Measurements from ENCODE around the gene ATXN1. TPM values are rescaled to one million over a fixed set of nuclear protein-coding genes. Genes with fewer than 3 reads are reported as not detected.
"Not testable (repeated sequence)": the region's sequence is repeated elsewhere in the genome, so short reads cannot be mapped to it uniquely, and the experiment has no call there.

ATXN1 gene
- total RNA-seq, 1 experiment from 2014 or later, result 13.4 TPM

DNA sequence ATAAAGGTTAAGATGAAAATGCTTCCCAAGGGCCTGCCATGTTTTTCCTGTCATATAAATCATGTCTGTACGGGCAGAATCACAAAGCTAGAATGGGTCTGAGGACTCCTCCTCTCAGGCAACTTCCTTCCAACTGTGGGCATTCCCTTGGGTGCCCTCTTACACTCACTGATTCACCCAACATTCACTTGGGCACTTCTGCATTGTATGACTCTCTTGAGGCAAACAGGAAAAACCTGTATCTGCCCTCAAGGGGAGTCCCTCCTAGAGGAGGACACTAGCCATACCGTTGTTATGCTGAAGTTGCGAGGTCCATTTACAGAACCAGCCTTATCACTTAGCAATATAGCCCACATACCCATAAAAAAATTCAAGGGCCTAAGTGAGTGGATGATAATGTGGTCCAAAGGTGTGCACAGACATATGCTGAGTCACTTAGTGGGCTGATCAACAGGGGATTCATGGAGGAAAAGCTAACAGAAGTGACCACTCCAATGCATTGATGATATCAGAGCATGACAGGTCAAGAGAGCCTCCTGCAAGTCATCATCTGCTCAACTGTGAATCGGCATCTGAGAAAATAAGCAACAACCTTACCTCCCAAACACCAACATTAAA, 131.1 kb downstream of the ATXN1 start:
- in situ Hi-C loops (cut with HindIII; ENCODE audit: low pct_unique_long_range_greater_than_20kb, low sequenced_read_pairs), result no loop called here
- no peak for DNase-seq (ENCODE audit: low read depth, low spot score)

GRCh38 chr6:16628580-16628979, 132.7 kb downstream of the ATXN1 start:
- in situ Hi-C loops (cut with HindIII; ENCODE audit: low pct_unique_long_range_greater_than_20kb, low sequenced_read_pairs); DNase-seq (ENCODE audit: low read depth, low spot score): not testable (repeated sequence)

DNA sequence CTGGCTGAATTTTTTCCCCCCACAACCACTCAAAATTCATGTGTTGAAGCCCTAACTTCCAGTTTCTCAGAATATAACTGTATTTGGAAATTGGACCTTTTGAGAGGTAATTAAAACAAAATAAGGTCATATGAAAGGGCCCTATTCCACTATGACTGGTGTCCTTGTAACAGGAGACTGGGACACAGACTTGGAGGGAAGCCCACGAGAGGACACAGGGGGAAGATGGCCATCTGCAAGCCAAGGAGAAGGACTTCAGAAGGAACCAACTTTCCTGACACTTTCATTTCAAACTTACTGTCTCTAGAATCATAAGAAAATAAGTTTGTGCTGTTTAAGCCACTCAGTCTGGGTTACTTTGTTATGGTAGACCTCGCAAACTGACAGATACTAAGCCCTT, 134.6 kb downstream of the ATXN1 start:
- in situ Hi-C loops (cut with HindIII; ENCODE audit: low pct_unique_long_range_greater_than_20kb, low sequenced_read_pairs), result no loop called here
- DNase-seq (ENCODE audit: low read depth, low spot score), result no peak

DNA sequence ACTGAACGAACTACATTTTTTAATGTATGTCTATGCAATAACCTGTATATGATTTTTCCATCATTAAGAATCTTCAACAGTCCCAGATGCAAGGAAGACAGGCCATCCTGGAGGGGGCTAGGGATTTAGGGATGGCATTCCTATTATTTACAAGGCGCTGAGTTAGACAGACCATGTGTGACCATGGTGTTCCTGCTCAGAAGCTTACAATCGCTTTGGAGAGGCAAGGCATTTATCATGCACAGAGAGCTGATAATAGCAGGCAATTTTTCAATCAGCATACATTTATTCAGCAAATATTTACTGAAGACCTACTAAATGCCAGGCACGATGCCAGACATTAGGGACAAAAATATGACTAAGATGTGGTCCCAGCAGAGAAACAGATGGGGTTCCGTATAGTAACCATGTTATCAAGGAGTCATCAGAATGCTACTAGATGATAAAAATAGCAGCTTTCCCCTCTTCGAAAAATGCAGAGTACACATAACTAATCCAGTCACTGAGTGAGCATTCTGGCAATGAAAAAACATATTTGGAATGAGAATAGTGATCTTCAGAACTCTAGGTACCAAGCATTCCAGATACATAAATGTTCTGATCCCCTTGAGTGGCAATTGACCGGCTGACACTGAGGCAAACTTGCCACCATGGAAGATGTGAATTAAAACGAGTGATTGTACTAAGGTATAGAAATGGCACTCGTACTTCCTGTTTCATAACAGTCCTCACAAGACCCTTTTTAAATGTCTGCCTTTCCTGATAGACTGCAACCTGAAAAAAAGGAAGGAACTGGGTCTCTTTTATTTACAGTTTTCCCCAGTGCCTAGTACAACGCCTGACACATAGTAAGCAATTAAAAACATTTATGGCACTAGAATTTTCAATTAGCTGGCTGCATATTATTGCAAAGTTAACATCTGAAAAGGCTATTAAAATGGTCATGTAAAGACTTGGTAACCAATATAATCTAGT, 135.7 kb downstream of the ATXN1 start:
- no peak for DNase-seq (ENCODE audit: low read depth, low spot score)
- in situ Hi-C loops (cut with HindIII; ENCODE audit: low pct_unique_long_range_greater_than_20kb, low sequenced_read_pairs), result no loop called here

GRCh38 chr6:16624636-16625290, 136.5 kb downstream of the ATXN1 start:
- DNase-seq (ENCODE audit: low read depth, low spot score), result no peak
- in situ Hi-C loops (cut with HindIII; ENCODE audit: low pct_unique_long_range_greater_than_20kb, low sequenced_read_pairs), result no loop called here

GRCh38 chr6:16623731-16624130, 137.5 kb downstream of the ATXN1 start:
- in situ Hi-C loops (cut with HindIII; ENCODE audit: low pct_unique_long_range_greater_than_20kb, low sequenced_read_pairs), result no loop called here
- no peak for DNase-seq (ENCODE audit: low read depth, low spot score)

- DNase-seq (ENCODE audit: low read depth, low spot score), result no peak
- in situ Hi-C loops (cut with HindIII; ENCODE audit: low pct_unique_long_range_greater_than_20kb, low sequenced_read_pairs), result no loop called here
Measured at GRCh38 chr6:16623029-16623653, 138.1 kb downstream of the ATXN1 start.

GRCh38 chr6:16622193-16622592, 139.1 kb downstream of the ATXN1 start:
- in situ Hi-C loops (cut with HindIII; ENCODE audit: low pct_unique_long_range_greater_than_20kb, low sequenced_read_pairs), result no loop called here

DNA sequence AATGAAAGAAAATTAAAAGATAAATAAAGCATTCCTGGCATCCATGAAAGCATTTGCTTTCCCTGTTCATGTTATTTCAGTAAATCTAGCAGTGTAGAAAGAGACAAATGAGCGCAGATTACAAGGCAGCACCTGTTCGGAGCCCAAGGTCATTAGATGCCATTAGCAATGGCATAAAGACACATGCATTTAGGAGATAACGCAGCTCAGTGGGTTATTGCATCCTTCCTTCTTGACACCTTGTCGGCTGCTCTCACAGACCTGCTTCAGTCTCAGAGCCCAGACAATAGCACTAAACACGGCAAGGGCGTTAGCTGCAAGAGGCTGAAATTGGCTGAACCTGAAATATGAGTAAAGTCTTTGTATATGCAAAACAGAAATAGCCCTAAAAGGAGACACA, 140.3 kb downstream of the ATXN1 start:
- DNase-seq (ENCODE audit: low read depth, low spot score), result no peak
- in situ Hi-C loops (cut with HindIII; ENCODE audit: low pct_unique_long_range_greater_than_20kb, low sequenced_read_pairs), result no loop called here

More at GRCh38 chr6:16622193-16622592, 139.1 kb downstream of the ATXN1 start:
- no peak for DNase-seq (ENCODE audit: low read depth, low spot score)

- in situ Hi-C loops (cut with HindIII; ENCODE audit: low pct_unique_long_range_greater_than_20kb, low sequenced_read_pairs), result no loop called here
- DNase-seq (ENCODE audit: low read depth, low spot score), result no peak
Measured at GRCh38 chr6:16619777-16620176, 141.5 kb downstream of the ATXN1 start.

DNA sequence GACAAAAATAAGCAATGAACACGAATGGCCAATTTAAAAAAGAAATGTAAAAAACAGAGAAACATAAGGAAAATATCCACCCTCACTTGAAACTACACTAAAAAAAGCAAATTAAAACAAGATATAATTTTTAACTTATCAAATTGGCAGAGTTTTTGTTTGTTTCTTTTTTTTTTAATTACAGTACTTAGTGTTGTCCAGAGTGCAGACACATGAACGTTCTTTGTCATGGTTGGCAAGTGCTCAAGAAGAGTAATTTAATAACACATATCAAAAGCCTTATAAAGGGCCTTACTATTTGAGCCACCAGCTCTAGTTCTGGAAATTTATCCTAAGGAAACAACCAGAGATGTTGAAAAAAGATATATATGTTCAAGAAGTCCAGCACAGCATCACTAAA, 142.3 kb downstream of the ATXN1 start:
- in situ Hi-C loops (cut with HindIII; ENCODE audit: low pct_unique_long_range_greater_than_20kb, low sequenced_read_pairs), result no loop called here
- DNase-seq (ENCODE audit: low read depth, low spot score), result no peak

GRCh38 chr6:16615215-16615614, 146.0 kb downstream of the ATXN1 start:
- DNase-seq (ENCODE audit: low read depth, low spot score); in situ Hi-C loops (cut with HindIII; ENCODE audit: low pct_unique_long_range_greater_than_20kb, low sequenced_read_pairs): not testable (repeated sequence)

DNA sequence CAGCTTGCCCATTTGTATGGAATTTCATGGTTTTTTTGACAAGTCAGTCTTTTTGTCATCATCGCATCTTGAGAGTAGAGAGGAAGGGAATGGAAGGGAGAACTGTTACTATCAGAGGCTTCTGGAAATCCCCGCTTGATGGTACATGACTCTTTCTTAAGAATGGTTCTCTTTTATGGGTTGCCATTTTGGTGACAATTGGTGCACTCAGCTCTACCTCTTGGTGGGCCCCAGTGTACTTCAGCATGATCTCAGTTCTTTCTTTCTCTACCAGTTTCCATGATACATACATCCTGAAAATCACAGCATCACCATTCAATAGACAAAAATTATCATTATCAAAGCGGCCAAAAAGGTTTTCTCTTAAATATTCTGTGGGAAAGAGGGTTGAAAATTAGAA, 147.1 kb downstream of the ATXN1 start:
- in situ Hi-C loops (cut with HindIII; ENCODE audit: low pct_unique_long_range_greater_than_20kb, low sequenced_read_pairs), result not testable (repeated sequence)

DNA sequence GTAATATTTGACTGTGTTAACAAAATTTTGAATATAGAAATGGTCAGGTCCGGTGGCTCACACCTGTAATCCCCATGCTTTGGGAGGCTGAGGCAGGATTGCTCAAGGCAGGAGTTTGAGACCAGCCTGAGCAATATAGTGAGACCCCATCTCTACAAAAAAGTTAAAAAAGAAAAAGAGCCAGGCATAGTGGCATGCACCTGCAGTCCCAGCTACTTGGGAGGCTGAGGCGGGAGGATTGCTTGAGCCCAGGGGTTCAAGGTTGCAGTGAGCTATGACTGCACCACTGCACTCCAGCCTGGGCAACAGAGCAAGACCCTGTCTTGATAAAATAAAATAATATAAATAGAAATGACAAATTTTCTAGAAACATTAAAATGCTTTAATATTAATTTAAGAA, 147.8 kb downstream of the ATXN1 start:
- in situ Hi-C loops (cut with HindIII; ENCODE audit: low pct_unique_long_range_greater_than_20kb, low sequenced_read_pairs); DNase-seq (ENCODE audit: low read depth, low spot score): not testable (repeated sequence)

More for the DNA sequence above, 147.1 kb downstream of the ATXN1 start:
- not testable (repeated sequence) for DNase-seq (ENCODE audit: low read depth, low spot score)

DNA sequence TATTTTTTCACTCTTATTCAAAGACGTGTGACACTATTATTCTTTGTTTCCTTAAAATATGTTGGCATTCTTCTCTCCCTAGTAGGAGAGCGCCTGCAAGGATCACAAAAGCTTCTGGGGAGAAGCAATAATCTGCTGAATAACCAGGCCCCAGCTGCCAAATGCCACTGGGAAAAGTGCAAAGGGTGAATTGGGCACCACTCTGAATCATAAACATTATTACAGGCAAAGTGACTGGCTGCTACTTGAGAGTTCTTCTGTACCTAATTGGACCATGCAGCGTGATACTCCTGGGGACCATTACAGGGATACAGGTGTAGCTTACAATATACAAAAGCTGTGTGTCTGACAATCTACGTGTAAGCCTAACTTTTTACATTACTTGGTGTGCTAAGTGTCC, 152.8 kb downstream of the ATXN1 start:
- DNase-seq (ENCODE audit: low read depth, low spot score), result no peak
- in situ Hi-C loops (cut with HindIII; ENCODE audit: low pct_unique_long_range_greater_than_20kb, low sequenced_read_pairs), result no loop called here

DNA sequence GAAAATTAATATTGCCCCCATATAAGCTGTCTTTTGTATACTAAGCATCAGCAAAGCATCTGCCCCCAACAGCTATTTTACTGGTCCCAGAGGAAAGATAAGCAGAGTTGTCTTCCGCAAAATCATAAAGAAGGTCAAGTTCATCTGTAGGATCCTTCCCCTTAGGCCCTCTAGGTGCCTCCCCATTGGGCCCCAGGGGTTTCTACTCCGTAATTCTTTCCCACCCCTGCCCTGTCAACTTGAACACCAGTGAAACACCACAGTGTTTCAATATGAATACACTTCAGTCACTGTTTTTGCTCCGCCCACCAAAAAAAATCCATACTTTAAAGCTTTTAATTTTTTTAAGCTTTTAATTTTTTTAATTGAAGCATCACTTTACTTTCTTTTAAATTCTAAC, 159.2 kb downstream of the ATXN1 start:
- in situ Hi-C loops (cut with HindIII; ENCODE audit: low pct_unique_long_range_greater_than_20kb, low sequenced_read_pairs), result no loop called here

GRCh38 chr6:16600701-16601100, 160.6 kb downstream of the ATXN1 start:
- in situ Hi-C loops (cut with HindIII; ENCODE audit: low pct_unique_long_range_greater_than_20kb, low sequenced_read_pairs), result no loop called here
- DNase-seq (ENCODE audit: low read depth, low spot score), result no peak

More for the DNA sequence above, 159.2 kb downstream of the ATXN1 start:
- DNase-seq (ENCODE audit: low read depth, low spot score), result no peak

DNA sequence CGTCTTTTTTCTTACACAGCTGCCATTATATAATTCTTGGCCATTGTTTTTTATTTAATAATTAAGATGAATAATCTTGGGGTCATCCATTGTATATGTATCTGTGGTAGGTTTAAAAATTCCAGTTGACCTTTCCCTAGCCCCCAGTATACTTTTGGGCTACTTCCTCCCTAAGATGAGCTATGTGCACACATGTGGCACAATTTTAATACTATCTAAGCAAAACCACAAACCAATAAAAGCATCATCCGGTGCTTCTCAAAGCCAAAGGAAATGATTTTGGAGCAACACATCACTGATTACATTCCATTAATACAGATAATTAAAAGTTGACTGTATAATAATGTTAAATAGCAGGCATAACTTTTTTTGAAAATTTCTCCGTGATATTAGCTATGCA, 161.2 kb downstream of the ATXN1 start:
- in situ Hi-C loops (cut with HindIII; ENCODE audit: low pct_unique_long_range_greater_than_20kb, low sequenced_read_pairs), result no loop called here
- DNase-seq (ENCODE audit: low read depth, low spot score), result no peak
